Stimulated activated CD8-positive, alpha-beta memory T cell treated with anti-CD3 and anti-CD28 coated beads, Interleukin-7, amount 100 ng/mL, for 24 hours (primary cell): ENCODE results near the gene PJA1.

ENCODE experiments used
- DNase-seq: peaks from one replicate; pipeline ENCODE4 v3.0.0-alpha.2; 2020; ENCODE audit warnings: low read depth

The PJA1 gene

GRCh38 chrX:69165087-69165651 lies at the start of gene PJA1:
PJA1 (minus strand) TSS chrX:69165453; CDS start chrX:69163073, 2,380 bp downstream.
- peak; percentile 33 for DNase-seq

GRCh38 chrX:69214463-69214862 lies 49.2 kb upstream of the PJA1 start:
- DNase-seq: no peak

- DNase-seq: no peak
These were observed 46.4 kb upstream of the PJA1 start for GRCh38 chrX:69211701-69212100.

GRCh38 chrX:69210581-69210980 lies 45.3 kb upstream of the PJA1 start:
- DNase-seq: no peak

- DNase-seq: no peak
These were observed 42.0 kb upstream of the PJA1 start for GRCh38 chrX:69207216-69207615.

GRCh38 chrX:69203638-69204037 lies 38.4 kb upstream of the PJA1 start:
- no peak for DNase-seq

DNA sequence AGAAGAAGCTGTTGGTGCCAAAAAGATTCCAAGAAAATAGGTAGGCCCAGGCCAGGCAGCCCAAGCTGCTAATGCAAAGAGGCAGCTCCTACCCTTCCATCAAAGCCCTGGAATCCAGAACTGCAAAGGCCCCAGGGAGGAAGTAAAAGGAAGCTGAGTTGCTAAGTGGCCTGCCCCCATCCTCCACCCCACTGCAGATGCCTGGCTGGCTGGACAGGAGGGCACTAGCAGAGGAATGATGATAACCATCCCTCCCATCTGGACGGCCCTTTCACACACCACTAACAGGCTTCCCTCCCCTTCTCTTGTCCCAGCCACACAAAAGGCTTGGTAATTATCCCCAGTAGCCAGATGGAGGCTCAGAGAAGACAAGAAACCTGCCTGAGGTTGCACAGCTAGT lies 32.4 kb upstream of the PJA1 start:
- no peak for DNase-seq

DNA sequence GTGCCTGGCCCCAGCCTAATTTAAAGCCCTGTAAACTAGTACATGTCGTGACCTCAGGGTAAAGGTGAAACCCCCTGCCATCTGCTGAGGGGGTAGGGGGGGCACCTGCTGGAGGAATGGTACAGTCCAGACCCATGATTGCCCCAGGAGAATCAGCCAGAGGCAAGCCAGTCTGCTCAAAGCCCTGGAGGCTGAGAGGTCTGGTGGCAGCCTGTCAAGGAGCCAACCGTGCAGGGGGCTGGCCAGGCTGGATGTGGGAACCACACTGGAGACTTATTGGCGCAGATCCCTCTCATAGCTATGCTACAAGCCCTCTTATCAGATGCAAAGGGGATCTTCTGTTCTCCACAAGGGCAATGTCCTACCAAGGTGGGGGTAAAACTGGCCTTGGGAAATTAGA lies 31.4 kb upstream of the PJA1 start:
- no peak for DNase-seq

DNA sequence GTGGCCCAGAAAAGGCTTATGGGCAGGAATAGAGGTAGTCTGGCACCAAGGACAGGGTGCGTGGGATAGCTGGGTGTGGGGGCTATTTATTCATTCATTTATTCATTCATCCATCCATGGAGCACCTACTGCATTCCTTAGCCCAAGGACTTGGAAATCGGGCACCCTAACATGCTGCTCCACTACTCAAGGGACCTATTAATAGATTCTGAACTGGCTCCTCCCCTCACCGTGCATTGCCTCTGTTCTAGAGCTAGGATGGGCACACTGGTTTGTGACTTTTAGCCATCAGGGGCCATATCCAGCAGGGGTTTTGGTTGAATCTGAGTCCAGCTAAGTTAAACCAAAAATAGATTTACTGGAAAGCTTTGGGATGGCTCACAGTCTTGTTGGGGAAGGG lies 30.6 kb upstream of the PJA1 start:
- no peak for DNase-seq

DNA sequence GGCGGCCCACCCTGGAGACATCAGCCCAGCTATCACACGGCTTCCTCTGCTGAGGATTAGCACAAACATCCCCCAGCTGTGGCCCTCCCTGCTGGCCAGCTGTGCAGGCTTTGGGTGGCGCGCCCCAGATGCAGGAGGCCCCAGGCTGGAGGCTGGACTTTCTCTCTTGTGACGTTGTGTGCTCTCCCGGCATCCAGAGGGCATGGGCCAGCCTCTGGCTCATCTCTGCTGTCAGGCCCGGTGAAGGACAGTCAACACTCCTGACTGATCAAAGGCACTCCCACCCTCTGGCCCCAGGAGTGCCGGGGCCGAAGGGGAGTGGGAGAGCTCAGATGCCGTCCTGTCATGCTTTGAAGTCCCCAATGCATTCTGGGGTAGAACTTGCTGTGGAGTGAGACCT lies 29.9 kb upstream of the PJA1 start:
- no peak for DNase-seq

DNA sequence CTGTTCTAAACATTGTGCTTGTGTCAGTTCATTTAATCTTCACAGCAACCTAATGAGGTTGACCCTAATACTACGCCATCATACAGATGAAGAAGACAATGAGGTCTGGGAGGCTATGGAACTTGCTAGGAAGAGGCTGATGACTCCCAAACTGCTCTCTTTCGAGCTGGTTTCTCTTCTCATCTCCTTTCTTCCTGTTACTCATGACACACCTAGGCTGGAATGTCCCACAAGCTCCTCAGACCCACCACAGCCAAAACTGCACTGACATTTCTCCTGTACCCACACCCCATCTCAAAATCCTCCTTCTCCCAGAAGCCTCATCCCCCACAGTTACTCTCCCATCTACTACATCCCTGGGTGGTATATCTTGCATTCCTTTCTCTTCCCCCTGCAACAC lies 27.4 kb upstream of the PJA1 start:
- DNase-seq: no peak

- DNase-seq: no peak
These were observed 24.5 kb upstream of the PJA1 start for GRCh38 chrX:69189576-69190371.

GRCh38 chrX:69186651-69187050 lies 21.4 kb upstream of the PJA1 start:
- DNase-seq: no peak

DNA sequence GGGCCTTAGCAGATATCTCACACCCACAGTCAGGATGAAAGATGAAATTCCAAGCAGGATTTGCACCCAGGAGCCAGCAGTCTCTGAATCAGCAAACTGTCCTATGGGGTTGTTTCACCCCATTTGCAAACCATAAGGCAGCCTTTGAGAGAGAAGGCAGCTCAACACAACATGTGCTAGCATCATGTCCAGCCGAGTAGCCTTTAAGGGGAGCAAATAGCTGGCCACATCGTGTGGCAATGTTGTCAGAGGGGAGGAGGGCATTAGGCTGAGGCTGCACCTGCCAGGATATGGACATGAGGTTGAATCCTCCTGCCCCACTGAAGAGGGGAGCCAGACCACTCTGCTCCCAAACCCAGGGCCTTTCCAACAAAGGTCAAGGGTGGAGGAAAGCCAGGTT lies 20.6 kb upstream of the PJA1 start:
- DNase-seq: no peak

DNA sequence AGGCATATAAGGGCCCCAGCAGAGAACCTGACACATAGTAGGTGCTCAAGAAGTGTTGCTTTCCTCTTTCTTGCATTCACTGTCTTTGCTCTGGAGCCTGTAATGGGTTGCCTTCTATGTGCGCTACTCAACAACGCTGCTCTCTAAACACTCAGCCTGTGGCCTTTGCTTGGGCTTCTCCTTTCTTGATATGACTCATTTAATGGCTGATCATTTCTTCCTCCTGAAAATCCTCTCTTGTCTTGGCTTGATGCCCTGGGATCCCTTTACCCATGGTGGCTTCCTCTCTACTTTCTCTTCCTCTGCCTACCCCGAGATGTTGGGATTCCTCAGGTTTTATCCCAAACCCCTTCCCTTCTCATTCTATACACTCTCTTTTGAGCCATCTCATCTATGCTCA lies 19.9 kb upstream of the PJA1 start:
- DNase-seq: no peak

- no peak for DNase-seq
These were observed 17.6 kb upstream of the PJA1 start for GRCh38 chrX:69182818-69183380.

GRCh38 chrX:69179380-69179911 lies 14.2 kb upstream of the PJA1 start:
- DNase-seq: no peak

DNA sequence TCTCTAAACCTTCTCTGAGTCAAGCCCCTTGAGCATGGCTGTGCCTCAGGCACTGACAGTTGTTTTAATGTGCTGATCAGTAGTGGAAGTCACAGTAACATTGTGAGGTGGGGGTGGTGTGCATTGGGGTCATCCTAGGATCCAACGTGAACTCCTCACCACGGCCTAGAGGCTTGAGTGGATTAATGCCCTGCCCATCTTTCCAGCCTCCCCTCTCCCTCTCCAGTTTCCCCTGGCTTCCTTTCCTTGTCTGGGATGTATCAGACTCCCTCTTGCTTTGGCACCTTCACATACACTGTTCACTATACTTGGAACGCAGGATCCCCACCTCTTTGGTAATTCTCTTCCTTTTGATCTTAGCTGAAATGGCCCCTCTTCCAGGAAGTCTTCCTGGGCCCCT lies 13.3 kb upstream of the PJA1 start:
- no peak for DNase-seq

DNA sequence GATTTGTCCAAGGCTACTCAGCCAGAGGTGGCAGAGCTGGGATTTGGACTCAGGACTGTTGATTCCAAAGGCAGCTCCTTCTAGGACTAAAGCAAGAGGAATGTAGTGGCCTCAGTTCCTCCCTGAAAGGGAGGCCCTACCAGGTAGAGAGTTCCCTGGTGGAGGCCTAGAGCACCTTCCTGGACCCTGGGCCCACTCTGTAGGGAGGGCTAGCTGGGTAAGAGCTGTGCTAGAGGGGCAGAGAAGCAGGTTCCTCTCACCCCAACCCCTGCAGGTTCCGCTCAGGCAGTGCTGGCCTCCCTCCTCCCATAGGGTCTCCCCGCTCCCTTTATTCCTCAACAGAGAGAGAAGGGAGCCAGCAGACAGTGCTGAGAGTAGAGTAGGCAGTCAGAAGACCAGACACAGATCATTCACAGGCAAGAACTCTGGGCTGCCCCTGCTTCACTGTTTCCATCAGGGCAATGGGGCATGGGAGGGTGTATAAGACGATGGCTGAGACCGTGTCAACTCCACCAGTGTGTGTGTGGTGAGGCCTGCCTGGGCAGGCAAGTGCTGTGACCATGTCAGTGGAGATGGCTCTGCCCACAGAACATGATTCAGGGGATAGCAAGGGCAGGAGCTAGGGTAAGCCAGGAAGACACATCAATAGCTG lies 12.4 kb upstream of the PJA1 start:
- no peak for DNase-seq

DNA sequence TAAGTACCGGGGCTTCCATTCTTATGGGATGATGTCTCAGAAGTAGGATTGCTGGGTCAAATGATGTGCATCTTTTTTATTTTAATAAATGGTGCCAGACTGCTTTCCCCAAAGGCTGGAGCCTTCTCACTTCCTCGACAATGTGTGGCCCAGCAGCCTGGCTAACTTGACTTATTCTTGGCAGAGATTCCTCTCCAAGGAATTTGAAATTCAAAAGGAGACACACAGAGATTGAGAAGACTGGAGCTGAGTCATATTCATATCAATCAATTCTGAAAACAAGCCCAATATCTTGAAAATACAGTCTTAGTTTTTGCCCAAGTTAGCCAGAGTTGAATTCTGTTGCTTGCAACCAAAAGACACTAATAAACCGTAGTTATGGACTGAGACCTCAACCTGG lies 10.8 kb upstream of the PJA1 start:
- DNase-seq: no peak

GRCh38 chrX:69173906-69174305 lies 8.7 kb upstream of the PJA1 start:
- no peak for DNase-seq

- no peak for DNase-seq
These were observed 7.7 kb upstream of the PJA1 start for GRCh38 chrX:69172937-69173336.

GRCh38 chrX:69170319-69170718 lies 5.1 kb upstream of the PJA1 start:
- no peak for DNase-seq
